Hematopoietic multipotent progenitor cell treated with erythropoietin and hydrocortisone succinate and interleukin-3 and kit ligand, for 6 days (in vitro differentiated cells): ENCODE data around the gene CHD5.
A peak's percentile ranks its signal among the peaks of the same experiment; 100 is the strongest.

Experiments used
- DNase-seq: peaks from one replicate; pipeline ENCODE4 v3.0.0-alpha.2; 2015

The CHD5 gene

DNA sequence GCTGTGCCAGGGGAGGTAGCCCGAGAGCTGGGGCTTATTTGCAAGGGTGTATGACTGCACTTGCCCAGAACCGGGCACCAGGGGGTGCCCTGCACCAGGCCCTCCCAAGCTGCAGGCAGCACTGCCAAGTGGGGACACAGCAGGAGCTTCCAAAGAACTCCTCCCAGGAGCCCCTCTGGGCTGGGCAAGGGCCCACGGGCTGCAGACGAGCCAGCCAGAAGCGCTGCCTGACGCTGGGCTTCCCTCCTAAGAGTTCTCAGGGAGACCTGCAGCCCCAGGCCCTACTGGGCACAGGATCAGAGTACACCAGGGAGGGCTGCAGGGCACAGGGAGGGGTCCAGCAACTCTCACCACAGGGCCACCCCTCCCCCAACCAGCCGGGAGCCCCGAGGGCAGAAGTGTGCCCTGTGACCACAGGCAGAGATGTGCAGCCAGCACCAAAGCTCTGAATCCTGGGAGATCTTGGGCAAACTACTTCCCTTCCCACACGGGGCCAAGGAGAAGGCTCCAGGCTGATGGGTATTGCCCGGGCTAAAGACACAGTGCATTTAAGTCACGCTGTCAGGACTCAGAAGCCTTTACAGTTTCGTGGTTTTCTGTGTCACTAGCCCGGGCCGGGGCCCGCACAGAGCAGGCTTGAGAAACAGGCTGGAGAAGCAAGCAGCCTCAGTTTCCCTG is 71.0 kb downstream of the CHD5 start:
- peak; percentile 77 for DNase-seq

DNA sequence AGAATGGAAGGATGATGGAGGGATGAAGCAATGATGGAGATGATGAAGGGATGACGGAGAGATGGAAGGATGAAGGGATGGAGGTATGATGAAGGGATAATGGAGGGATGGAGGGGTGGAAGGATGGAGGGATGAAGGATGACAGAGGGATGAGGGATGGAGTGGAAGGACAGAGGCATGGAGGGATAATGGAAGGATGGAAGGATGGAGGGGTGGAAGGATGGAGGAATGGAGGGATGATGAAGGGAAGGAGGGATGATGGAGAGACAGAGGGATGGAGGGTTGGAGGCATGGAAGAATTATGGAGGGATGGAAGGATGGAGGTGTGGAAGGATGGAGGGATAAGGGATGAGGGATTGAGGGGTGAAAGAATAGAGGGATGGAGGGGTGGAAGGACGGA is 71.6 kb downstream of the CHD5 start:
- DNase-seq: no peak

DNA sequence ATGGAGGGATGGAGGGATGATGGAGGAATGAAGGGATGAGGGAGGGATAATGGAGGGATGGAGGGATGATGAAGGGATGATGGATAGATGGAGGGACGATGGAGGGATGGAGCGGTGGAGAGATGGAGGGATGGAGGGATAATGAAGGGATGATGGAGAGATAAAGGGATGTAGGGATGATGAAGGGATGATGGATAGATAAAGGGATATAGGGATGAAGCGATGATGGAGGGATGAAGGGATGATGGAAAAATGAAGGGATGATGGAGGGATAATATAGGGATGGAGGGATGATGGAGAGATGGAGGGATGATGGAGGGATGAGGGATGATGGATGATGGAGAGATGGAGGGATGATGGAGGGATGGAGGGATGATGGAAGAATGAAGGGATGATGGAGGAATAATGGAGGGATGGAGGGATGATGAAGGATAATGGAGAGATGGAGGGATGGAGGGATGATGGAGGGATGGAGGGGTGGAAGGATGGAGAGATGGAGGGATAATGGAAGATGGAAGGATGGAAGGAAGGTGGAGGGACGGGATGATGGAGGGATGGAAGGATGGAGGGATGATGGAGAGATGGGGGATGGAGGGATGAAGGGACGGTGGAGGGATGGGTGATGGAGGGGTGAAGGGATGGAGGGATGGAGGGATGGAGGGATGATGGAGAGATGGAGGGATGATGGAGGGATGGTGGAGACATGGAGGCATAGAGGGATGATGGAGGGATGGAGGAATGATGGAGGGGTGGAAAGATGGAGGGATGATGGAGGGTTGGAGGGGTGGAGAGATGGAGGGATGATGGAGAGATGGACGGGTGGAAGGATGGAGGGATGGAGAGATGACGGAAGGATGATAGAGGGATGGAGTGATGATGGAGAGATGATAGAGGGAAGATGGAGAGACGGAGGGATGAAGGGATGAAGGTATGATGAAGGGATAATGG is 72.4 kb downstream of the CHD5 start:
- no peak for DNase-seq

GRCh38 chr1:6106977-6107376 is 73.1 kb downstream of the CHD5 start:
- DNase-seq: no peak

DNA sequence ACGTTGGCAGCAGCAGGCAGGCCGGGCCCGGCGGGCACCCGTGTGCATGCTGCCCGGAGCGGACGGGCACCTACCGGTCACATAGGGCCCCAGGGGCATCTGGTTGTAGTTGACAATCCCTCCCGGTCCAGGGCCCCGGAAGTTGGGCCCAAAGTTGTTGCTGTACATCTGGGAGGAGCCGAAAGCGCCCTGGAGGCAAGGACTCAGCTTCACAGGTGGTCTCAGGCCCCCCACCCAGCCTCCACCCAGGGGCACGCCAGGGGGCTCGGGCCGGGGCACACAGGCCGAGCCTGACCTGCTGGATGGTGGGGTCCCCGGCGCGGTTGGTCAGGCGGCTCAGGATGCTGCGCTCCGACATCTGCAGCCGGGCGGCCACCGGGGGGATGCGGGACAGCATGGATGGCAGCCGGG is 73.8 kb downstream of the CHD5 start:
- no peak for DNase-seq

GRCh38 chr1:6105763-6106162 is 74.4 kb downstream of the CHD5 start:
- DNase-seq: no peak

- DNase-seq: no peak
Observed at GRCh38 chr1:6105218-6105679, 74.9 kb downstream of the CHD5 start.

GRCh38 chr1:6104631-6105030 is 75.5 kb downstream of the CHD5 start:
- DNase-seq: no peak

- DNase-seq: no peak
Observed at GRCh38 chr1:6103854-6104530, 76.1 kb downstream of the CHD5 start.

DNA sequence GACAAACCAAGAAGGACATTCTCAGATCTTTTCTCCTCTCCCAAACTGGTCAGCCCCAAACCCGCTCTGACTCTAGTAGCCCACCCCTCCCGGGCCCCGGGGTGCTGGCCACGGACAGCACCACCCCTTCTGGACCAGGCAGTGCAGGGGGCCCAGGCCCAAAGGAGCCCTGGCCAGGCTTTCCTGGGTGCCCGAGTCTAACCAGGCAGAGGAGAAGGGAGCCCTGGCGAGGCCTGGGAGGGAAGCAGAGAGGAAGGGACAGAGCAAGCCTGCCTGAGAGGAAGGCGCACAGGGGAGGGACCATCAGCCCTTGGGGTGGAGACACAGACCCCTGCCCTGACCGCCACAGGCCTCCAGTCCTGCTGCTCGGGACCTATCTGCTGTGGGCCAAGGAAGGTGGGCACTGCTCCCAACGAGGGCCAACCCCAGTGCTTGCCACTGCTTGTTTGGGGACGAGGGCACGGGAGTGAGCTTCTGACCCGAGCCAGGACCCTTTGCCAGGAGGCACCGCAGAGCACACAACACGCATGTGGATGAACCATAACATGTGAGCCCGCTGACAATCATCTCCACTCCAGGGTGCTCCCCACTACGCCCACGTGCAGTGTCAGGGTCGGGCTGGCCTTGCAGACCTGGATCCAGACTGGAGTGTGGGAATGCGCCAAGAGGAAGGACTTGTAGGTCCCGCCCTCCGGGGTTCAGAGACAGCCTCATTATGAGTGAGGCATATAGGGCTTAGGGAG is 76.8 kb downstream of the CHD5 start:
- DNase-seq: no peak

- no peak for DNase-seq
Observed at GRCh38 chr1:6102532-6102845, 77.6 kb downstream of the CHD5 start.

GRCh38 chr1:6101826-6102531 is 78.1 kb downstream of the CHD5 start:
- no peak for DNase-seq

GRCh38 chr1:6100861-6101783 is 79.0 kb downstream of the CHD5 start:
- DNase-seq: no peak

DNA sequence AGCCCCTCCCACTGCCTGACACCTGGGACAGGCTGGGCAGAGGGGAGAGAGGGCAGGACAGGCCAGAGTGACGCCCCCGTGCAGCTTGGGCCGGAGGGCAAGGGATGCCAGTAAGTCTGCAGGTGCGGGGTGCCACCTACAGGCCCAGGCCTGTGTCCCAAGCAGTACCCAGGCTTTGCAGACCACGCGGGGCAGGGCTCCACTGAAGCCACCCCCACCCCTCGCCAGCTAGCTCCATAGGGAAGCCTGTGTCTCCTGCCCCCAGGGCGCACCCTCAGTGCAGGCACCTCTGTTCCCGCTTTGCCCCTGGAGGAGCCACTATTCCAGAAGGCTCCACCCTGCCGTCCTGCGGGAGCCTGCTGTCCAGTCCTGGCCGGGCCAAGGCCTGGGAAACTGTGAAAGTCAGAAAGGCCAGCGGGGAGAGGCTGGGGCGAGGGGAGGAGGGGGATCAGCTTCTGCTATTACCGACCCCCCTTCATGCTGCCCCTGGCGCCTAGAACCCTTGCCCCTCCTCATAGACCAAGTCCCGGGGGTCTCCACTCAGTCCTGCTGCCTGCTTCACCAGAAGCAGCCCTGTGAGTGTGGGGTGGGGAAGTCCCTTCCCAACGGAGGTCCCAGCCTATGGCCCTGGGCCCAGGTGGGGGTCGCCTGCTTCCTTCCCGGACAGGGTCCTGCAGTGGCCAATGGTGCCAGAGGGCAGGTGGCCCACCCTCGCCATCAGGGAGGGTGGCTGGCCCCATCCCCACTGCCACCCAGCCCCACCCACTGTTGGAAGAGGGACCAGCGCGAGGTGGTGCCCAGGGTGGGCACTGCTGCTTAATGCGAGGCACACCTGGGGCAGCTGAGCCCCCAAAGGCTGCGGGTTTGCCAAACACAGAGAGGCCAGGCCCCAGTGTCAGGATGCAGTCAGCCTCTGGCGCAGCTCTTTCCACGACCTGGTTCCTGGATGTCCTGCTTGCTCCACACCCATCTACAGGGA is 80.0 kb downstream of the CHD5 start:
- DNase-seq: peak; percentile 24

GRCh38 chr1:6099297-6099696 is 80.8 kb downstream of the CHD5 start:
- DNase-seq: no peak

DNA sequence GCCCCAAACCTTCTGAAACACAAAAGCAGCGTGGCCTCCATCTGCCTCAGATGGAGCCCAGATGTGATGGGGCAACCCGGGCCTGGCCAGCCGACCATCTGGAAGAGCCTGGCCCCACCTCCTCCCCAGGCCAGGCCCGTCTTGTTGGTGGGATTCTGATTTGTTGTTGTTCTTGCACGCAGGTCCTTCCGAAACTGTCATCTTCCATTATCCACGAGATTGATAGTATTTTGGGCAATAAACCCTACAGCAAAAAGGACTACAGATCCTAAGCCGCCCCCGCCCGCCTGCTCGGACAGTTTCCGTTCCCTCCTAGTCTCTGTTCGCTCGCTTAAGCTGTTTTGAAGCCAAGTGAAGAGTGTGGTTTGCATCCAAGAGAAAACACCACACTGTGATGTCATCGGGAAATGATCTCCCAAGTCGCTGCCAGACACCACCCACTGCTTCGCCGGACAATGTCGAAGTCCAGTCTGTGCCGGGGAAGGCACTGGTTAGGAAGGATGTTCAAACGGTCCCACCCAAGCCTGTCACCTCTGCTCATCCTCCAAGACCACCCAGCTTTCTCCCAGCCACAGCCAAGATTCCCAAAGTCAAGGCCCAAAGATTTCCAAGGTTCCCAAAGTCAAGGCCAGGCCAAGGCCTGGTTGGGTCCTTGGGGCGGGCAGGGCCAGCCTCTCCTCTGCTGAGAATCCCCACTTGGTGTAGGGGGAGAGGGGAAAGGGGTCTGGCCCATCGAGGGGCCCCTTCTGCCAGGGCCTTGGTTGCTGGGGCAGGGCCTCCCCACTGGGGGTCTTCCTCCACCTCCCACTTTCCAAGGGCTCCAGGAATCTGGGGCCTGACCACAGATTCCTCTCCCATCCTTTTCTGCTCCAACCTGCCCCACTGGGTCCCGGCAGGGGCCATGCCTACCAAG is 81.6 kb downstream of the CHD5 start:
- DNase-seq: no peak

DNA sequence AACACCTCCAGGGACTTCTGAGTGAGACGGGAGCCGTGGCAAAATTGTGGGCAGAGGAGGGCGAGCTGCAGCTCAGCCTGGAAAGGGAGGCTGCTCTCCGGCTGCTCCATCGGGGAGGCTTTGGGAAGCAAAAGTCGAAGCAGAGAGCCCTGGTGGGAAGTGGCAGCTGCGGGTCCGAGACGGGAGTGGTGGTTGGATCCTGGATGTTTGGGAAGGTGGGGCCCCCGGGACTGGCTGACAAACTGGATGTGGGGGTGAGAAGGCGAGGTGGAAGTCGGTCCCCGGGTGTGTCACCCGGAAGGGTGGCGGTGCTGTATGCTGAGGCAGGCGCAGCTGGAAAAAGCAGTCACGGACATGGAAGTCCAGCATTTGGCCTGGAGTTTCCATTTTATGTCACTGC is 82.3 kb downstream of the CHD5 start:
- DNase-seq: no peak

DNA sequence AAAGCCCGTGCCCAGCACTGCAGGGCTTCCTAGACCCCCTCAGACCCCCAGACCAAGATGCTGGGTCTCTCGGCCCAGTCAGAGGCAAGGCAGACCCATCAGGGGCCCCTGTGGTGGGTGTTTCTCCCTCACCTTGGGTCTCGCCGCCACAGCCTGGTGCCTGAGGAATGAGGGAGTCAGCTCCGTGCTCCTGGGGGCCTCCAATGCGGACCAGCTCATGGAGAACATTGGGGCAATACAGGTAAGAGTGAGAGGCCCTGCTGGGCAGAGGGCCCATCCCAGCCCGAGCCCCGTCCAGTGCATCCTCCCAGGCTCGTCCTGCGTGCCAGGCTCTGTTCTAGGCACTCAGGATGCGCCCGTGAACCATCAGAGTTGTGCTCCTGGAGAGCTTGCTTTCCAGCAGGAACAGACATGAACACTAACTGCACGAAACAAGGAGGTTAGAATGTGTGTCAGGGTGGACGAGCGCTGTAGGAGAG is 83.0 kb downstream of the CHD5 start:
- no peak for DNase-seq
